Activated T-helper 1 cell treated with anti-CD3 and anti-CD28 coated beads, Interleukin-12 subunit alpha, Interleukin-12 subunit beta, Interleukin-2, Interleukin-4 antibody, amounts not matched to agents 30 ng/mL and 10 ng/mL and 1 ng/mL, durations not matched to agents 14 hours and 24 hours and 36 hours (primary cell): ENCODE measurements around the gene ZSWIM1. TPM values are rescaled to one million over a fixed set of nuclear protein-coding genes. Genes with fewer than 3 reads are reported as not detected.

Source experiments
- DNase-seq: peaks from one replicate; pipeline ENCODE4 v3.0.0; 2021; ENCODE audit warnings: low spot score
- H3K27ac Mint-ChIP-seq: one replicate; pipeline ENCODE4 v1.8.0; 2021; ENCODE audit warnings: mild to moderate bottlenecking, mixed read lengths
- H3K27me3 Mint-ChIP-seq: one replicate; pipeline ENCODE4 v1.8.0; 2022; ENCODE audit warnings: mild to moderate bottlenecking, moderate library complexity, mixed read lengths; ENCODE audit not compliant: insufficient read depth
- H3K36me3 Mint-ChIP-seq: one replicate; pipeline ENCODE4 v1.8.0; 2021; ENCODE audit warnings: low read depth, mixed read lengths
- H3K4me1 Mint-ChIP-seq: one replicate; pipeline ENCODE4 v1.8.0; 2021; ENCODE audit warnings: low read depth, mixed read lengths
- H3K4me3 Mint-ChIP-seq: one replicate; pipeline ENCODE4 v1.8.0; 2021; ENCODE audit warnings: mild to moderate bottlenecking, moderate library complexity, mixed read lengths
- H3K9me3 Mint-ChIP-seq: one replicate; pipeline ENCODE4 v1.8.0; 2021; ENCODE audit warnings: mixed read lengths
- intact Hi-C: fragments of 100-400 bp; cut with micrococcal nuclease; formaldehyde crosslinking; loops from one replicate; pipeline ENCODE4 v1.15.1; 2024
- total RNA-seq: library from RNA; stranded (reverse); gene quantifications from 2 replicates; pipeline ENCODE4 v1.2.3, GENCODE V29; 2022

The ZSWIM1 gene
- total RNA-seq = 7.5 and 7.8 TPM in 2 replicates

DNA sequence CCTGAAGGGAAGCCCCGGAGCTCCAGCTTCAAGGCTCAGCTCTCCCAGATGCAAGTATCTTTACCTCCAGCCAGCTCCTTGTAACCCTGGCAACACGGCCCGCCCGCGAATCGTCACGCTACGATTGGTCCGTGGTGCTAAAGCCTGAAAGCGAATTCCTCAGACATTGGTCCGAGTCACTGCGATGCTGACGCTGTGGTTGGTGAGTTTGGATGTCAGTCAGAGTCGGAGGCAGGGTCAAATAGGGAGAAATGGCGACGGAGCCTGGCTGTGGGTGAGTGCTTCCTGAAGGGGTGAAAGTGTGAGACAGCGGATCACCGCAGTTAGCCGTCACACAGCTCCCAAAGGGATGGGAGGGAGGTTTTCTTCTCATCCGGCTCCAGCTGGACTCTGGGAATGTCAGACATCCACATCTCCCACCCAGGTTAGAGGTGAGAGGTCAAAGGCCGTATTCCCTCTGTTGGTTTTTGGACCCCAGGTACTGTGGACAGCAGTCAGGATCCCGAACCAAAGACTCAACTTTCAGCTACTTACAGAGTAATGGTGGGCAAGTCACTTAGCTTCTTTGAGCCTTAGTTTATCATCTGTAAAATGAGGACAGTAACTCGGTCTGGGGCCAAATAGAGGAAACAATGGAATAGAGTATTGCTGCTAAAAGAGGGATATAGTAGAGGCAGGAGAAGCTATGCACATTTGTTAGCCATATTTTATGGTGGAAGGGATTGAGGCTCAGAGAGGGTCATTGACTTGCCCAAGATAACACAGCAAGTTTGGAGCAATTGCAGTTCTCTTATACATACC lies at the start of gene ZSWIM1:
TSS of gene ZSWIM1 (plus strand) at position 240 of the 801 bp plus-strand sequence. CDS start 1,366 bp downstream, outside the sequence.
- intact Hi-C loops = loop anchor here (1.0 kb wide), 5 partner anchors 10 to 69 kb away; partner anchors contain the start of genes ACOT8, CTSA, NEURL2 and UBE2C
- peaks cover 45% of the 10 kb centered on the region for H3K4me1 Mint-ChIP-seq
- peaks cover 2% of the 10 kb centered on the region for H3K27me3 Mint-ChIP-seq
- H3K36me3 Mint-ChIP-seq = peaks cover 28% of the 10 kb centered on the region
- DNase-seq = peak; percentile 96
- no peaks in the 10 kb centered on the region for H3K9me3 Mint-ChIP-seq
- H3K4me3 Mint-ChIP-seq = peak within 1 kb of the TSS; percentile 84
- H3K27ac Mint-ChIP-seq = peak within 1 kb of the TSS; percentile 72

DNA sequence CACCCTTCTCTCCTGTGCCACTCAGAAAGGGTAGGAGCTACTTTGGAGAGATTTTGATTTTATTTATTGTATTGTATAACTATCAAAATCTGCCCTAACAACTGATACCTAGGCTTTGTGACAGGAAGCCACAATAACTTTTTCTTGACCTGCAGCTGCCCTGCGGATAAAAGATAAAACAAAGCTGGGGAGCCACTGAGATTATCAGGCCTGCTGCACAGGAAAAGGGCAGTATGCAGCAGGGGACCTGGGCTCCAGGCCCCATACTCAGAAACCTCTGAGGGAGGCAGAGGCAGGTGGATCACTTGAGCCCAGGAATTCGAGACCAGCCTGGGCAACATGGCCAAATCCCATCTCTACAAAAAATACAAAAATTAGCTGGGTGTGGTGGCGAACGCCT lies 48.4 kb upstream of the ZSWIM1 start:
- H3K27me3 Mint-ChIP-seq = peaks cover 4% of the 10 kb centered on the region
- peaks cover 9% of the 10 kb centered on the region for H3K4me1 Mint-ChIP-seq
- intact Hi-C loops = loop anchor here (1.0 kb wide), 1 partner anchor 20 kb away; the partner anchor contains the start of gene UBE2C
- H3K27ac Mint-ChIP-seq = no peak overlapping the region
- H3K36me3 Mint-ChIP-seq = no peaks in the 10 kb centered on the region
- no peak for DNase-seq
- H3K9me3 Mint-ChIP-seq = no peaks in the 10 kb centered on the region
- peak overlapping the region; percentile 85 for H3K4me3 Mint-ChIP-seq

DNA sequence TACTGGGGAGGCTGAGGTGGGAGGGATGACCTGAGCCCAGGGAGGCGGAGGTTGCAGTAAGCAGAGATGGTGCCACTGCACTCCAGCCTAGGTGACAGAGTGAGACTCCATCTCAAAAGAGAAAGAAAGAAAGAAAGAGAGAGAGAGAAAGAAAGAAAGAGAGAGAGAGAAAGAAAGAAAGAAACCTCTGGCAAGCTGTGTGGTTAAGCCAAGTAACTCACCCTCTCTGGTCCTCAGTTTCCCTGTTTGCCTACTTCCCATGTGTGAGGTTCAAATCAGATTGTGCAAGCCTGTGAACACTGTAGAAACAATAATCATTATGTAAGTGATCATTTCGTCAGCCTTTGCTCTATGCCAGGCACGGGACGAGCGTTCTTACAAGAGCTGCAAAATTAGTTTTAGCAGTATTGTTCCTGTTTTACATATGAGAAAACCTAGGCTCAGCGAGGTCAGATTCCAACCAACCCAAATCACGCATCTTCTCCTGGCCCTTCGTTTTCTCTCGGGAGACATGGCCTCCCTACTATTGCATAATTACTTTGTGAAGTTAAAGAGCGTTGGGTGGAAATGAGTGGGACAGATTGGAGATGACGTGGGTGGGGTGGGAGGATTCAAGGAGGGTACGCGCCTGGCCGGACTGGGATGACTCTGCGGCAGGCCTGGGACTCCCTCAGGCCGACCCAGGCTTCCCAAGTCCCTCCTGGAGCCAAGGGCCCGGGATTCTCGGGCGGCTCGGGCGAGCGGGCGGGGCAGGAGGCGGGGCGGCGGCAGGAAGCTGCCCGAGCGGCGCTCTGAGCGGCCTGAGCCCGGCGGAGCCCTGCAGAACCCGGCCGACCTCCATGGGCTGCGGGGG lies 47.8 kb upstream of the ZSWIM1 start, which contains the start of gene SNX21:
TSS of gene SNX21 (plus strand) at position 770 of the 853 bp plus-strand sequence. CDS start 121 bp downstream, outside the sequence.
- Mint-ChIP-seq H3K9me3 (no peaks in the 10 kb centered on the region), H3K4me1 (peaks cover 9% of the 10 kb centered on the region), H3K27me3 (peaks cover 4% of the 10 kb centered on the region), H3K27ac (peak within 1 kb of the TSS; percentile 31), H3K4me3 (peak within 1 kb of the TSS; percentile 85), H3K36me3 (no peaks in the 10 kb centered on the region)
- DNase-seq = peak; percentile 12
- intact Hi-C loops = loop anchor here (1.0 kb wide), 1 partner anchor 21 kb away; the partner anchor contains the start of gene UBE2C

DNA sequence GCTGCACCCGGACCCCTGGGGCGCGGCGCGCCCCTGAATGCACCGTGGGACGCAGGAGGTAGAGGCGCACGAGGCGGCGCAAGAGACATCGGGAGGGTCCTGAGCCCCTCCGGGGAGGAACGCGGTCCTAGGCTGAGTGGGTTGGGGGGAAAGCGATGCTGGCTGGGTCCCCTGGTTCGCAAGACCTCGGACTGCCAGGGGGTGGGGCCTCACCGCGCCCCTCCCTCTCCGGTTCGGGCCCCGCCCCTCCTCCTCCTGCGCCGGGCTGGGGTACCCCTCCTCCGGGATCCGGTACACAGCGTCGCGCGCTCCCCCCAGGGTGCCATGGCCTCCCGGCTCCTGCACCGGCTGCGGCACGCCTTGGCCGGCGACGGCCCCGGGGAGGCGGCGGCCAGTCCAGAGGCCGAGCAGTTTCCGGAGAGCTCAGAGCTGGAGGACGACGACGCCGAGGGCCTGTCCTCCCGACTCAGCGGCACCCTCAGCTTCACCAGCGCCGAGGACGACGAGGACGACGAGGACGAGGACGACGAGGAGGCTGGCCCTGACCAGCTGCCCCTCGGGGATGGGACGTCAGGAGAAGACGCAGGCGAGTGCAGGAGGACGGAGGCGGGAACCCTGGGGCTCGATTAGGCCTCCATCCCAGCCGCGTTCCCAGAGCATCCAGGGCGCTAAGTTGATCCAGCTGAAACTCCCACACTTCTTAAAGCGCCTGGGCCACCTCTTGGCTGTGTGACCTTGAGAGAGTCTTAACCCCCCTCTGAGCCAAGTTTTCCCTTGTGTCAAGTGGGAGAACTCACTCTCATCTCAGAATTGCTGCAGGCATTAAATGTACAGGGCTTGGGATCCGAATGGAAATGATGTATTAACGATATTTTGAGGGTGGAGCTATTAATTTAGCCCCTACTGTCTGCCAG lies 46.9 kb upstream of the ZSWIM1 start:
- no peaks in the 10 kb centered on the region for H3K36me3 Mint-ChIP-seq

DNA sequence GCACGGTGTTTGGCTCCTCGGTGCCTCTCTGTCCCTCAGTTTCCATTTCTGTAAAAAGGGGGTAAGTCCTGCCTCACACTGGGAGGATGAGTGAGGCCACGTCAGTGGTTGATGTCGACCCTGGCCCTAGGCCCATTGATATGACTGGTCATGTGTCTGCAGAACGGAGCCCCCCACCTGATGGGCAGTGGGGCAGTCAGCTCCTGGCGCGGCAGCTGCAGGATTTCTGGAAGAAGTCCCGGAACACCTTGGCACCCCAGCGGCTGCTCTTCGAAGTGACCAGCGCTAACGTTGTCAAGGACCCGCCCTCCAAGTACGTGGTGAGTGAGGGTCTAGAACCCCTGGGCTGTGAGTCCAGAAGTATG lies 46.2 kb upstream of the ZSWIM1 start:
- DNase-seq = no peak
- Mint-ChIP-seq H3K9me3 (no peaks in the 10 kb centered on the region), H3K4me1 (peaks cover 9% of the 10 kb centered on the region), H3K27ac (no peak overlapping the region), H3K4me3 (peak overlapping the region; percentile 53), H3K27me3 (peaks cover 4% of the 10 kb centered on the region), H3K36me3 (no peaks in the 10 kb centered on the region)
- intact Hi-C loops = loop anchor here (1.0 kb wide), 1 partner anchor 23 kb away; the partner anchor contains the start of genes ACOT8 and ZSWIM3

More for the DNA sequence above, 46.9 kb upstream of the ZSWIM1 start:
- intact Hi-C loops = loop anchor here (1.0 kb wide), 2 partner anchors 22 to 23 kb away; partner anchors contain the start of genes ACOT8, UBE2C and ZSWIM3
- H3K9me3 Mint-ChIP-seq = no peaks in the 10 kb centered on the region
- peak; percentile 38 for DNase-seq
- H3K4me1 Mint-ChIP-seq = peaks cover 9% of the 10 kb centered on the region
- peaks cover 4% of the 10 kb centered on the region for H3K27me3 Mint-ChIP-seq
- H3K27ac Mint-ChIP-seq = no peak overlapping the region
- peak overlapping the region; percentile 53 for H3K4me3 Mint-ChIP-seq

DNA sequence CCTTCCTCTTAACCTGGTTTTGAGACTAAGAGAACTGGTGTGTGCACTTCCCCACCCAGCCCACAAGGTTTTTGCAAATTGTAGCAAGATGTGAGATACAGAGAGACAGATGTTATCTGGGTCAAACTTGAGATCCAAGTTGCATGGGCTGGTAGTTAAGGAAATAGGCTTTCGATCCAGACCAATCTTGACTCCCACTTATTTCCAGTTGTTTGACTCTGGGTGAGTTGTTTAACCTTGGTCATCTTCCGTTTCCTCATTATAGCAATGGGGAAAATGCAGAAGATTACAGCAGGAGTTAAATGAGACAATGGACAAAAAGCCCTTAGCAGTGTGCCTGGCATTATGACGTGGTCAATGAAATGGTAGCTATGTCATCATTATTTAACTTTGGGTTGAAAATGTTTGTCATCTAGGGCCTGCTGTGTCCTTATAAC lies 45.7 kb upstream of the ZSWIM1 start:
- Mint-ChIP-seq H3K27ac (no peak overlapping the region), H3K36me3 (no peaks in the 10 kb centered on the region), H3K27me3 (peaks cover 3% of the 10 kb centered on the region), H3K9me3 (no peaks in the 10 kb centered on the region), H3K4me3 (peak overlapping the region; percentile 53), H3K4me1 (peaks cover 9% of the 10 kb centered on the region)
- DNase-seq = no peak
- intact Hi-C loops = no loop called here

GRCh38 chr20:45835825-45836224 lies 45.2 kb upstream of the ZSWIM1 start:
- no peak for DNase-seq
- Mint-ChIP-seq H3K4me1 (peaks cover 9% of the 10 kb centered on the region), H3K4me3 (peak overlapping the region; percentile 6), H3K27ac (no peak overlapping the region), H3K36me3 (no peaks in the 10 kb centered on the region), H3K27me3 (no peaks in the 10 kb centered on the region), H3K9me3 (no peaks in the 10 kb centered on the region)
- intact Hi-C loops = no loop called here

- no peaks in the 10 kb centered on the region for H3K36me3 Mint-ChIP-seq
- no peak overlapping the region for H3K4me3 Mint-ChIP-seq
- H3K27me3 Mint-ChIP-seq = no peaks in the 10 kb centered on the region
- no peak overlapping the region for H3K27ac Mint-ChIP-seq
- intact Hi-C loops = no loop called here
- peaks cover 9% of the 10 kb centered on the region for H3K4me1 Mint-ChIP-seq
- H3K9me3 Mint-ChIP-seq = no peaks in the 10 kb centered on the region
- no peak for DNase-seq
Observed at GRCh38 chr20:45836841-45837240, 44.2 kb upstream of the ZSWIM1 start.

DNA sequence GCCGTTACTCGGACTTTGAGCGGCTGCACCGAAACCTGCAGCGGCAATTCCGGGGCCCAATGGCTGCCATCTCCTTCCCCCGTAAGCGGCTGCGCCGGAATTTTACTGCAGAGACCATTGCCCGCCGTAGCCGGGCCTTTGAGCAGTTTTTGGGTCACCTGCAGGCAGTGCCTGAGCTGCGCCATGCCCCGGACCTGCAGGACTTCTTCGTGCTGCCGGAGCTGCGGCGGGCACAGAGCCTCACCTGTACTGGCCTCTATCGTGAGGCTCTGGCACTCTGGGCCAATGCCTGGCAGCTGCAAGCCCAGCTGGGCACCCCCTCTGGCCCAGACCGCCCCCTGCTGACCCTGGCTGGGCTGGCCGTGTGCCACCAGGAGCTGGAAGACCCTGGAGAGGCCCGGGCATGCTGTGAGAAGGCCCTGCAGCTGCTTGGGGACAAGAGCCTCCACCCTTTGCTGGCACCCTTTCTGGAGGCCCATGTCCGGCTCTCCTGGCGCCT lies 40.3 kb upstream of the ZSWIM1 start:
- intact Hi-C loops = no loop called here
- peaks cover 13% of the 10 kb centered on the region for H3K36me3 Mint-ChIP-seq
- no peaks in the 10 kb centered on the region for H3K4me1 Mint-ChIP-seq
- H3K9me3 Mint-ChIP-seq = no peaks in the 10 kb centered on the region
- no peaks in the 10 kb centered on the region for H3K27me3 Mint-ChIP-seq
- DNase-seq = no peak
- H3K27ac Mint-ChIP-seq = no peak overlapping the region
- H3K4me3 Mint-ChIP-seq = no peak overlapping the region

- no peaks in the 10 kb centered on the region for H3K27me3 Mint-ChIP-seq
- H3K9me3 Mint-ChIP-seq = no peaks in the 10 kb centered on the region
- no peaks in the 10 kb centered on the region for H3K4me1 Mint-ChIP-seq
- no peak for DNase-seq
- intact Hi-C loops = no loop called here
- H3K4me3 Mint-ChIP-seq = no peak overlapping the region
- peaks cover 19% of the 10 kb centered on the region for H3K36me3 Mint-ChIP-seq
- no peak overlapping the region for H3K27ac Mint-ChIP-seq
Observed at GRCh38 chr20:45841407-45842129, 39.5 kb upstream of the ZSWIM1 start.

DNA sequence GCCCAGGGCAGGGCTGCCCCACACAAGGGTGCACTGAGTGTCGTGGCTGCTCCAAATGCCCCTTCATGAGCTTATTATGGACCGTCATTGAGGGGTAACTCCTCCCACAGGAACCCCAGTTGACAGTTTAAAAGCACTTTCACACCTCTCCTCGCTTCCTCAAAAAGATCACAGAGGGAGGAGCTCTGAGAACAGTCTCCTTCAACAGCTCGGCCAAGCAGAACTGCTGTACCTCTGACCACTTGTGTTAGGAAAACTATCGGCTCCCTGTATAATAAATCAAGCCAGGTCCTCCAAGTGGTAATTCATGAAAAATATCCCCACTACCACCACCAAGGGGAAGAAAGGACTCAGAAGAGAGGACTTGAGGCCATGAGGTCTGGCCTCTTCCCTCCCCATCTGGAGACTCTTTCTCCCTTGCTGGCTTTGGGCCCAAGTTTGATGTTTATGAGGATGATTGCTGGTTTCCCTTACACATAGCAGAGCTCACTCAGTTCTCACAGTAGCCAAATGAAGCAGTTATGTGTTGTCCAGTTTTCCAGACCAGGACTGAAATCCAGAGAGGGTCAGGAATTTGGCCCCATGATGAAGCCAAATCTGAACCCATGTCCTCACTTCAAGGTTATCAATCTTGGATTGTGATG lies 38.7 kb upstream of the ZSWIM1 start:
- Mint-ChIP-seq H3K27me3 (no peaks in the 10 kb centered on the region), H3K27ac (no peak overlapping the region), H3K4me1 (no peaks in the 10 kb centered on the region), H3K4me3 (no peak overlapping the region), H3K9me3 (no peaks in the 10 kb centered on the region), H3K36me3 (peaks cover 20% of the 10 kb centered on the region)
- DNase-seq = no peak
- intact Hi-C loops = no loop called here
